Caco-2 (cell line): ENCODE data around the gene PEX5L. TPM values are rescaled to one million over a fixed set of nuclear protein-coding genes. Genes with fewer than 3 reads are reported as not detected.

Experiments used
- BruUV-seq: library from RNA; stranded (reverse); fragments of 400-500 nt; replicated peaks from 2 replicates; lab custom pipeline; 2021; lab: Mats Ljungman, UMichigan
- CTCF ChIA-PET: fragments of 300-600 bp; sonication (Branson Sonifier 250); formaldehyde crosslinking; loops from one replicate; lab custom pipeline; 2022; ENCODE audit warnings: antibody characterized with exemption; lab: Charles Lee
- POLR2A ChIA-PET: fragments of 300-600 bp; sonication (Branson Sonifier 250); formaldehyde crosslinking; loops from one replicate; lab custom pipeline; 2022; ENCODE audit warnings: antibody characterized with exemption; lab: Charles Lee
- DNase-seq, 2 experiments: peaks; one replicate each; pipeline versions ENCODE4 v3.0.0 to v3.0.0-alpha.2; 2020 to 2022
- H3K27me3 ChIP-seq: replicated peaks from 2 replicates; pipeline ENCODE4 v1.6.0; 2011; ENCODE audit warnings: low read length; ENCODE audit not compliant: control insufficient read depth, insufficient read depth
- H3K36me3 ChIP-seq: 2 replicates; pipeline ENCODE4 v1.5.1; 2011; ENCODE audit warnings: low read length; ENCODE audit not compliant: control insufficient read depth, insufficient read depth
- H3K4me1 ChIP-seq: fragments of 250-450 bp; sonication (Bioruptor Pico); 2 replicates; pipeline ENCODE4 v1.5.1; 2020; ENCODE audit warnings: mild to moderate bottlenecking
- H3K4me3 ChIP-seq: 2 replicates; pipeline ENCODE4 v1.5.1; 2011; ENCODE audit warnings: low read depth, mild to moderate bottlenecking, control low read depth, low read length
- H3K9me3 ChIP-seq: fragments of 250-450 bp; sonication (Bioruptor Pico); 2 replicates; pipeline ENCODE4 v1.5.1; 2020; ENCODE audit warnings: mild to moderate bottlenecking, moderate library complexity
- H3K27ac Mint-ChIP-seq: one replicate; pipeline ENCODE4 v1.8.0; 2022; ENCODE audit warnings: mixed read lengths; ENCODE audit not compliant: unreplicated experiment
- H3K27me3 Mint-ChIP-seq: one replicate; pipeline ENCODE4 v1.8.0; 2022; ENCODE audit warnings: mixed read lengths; ENCODE audit not compliant: insufficient read depth, unreplicated experiment
- H3K36me3 Mint-ChIP-seq: one replicate; pipeline ENCODE4 v1.8.0; 2022; ENCODE audit warnings: mild to moderate bottlenecking, mixed read lengths; ENCODE audit not compliant: insufficient read depth, unreplicated experiment
- H3K4me1 Mint-ChIP-seq: one replicate; pipeline ENCODE4 v1.8.0; 2022; ENCODE audit warnings: low read depth, mixed read lengths; ENCODE audit not compliant: unreplicated experiment
- H3K4me3 Mint-ChIP-seq: one replicate; pipeline ENCODE4 v1.8.0; 2022; ENCODE audit warnings: mild to moderate bottlenecking, moderate library complexity, mixed read lengths; ENCODE audit not compliant: unreplicated experiment
- H3K9me3 Mint-ChIP-seq: one replicate; pipeline ENCODE4 v1.8.0; 2022; ENCODE audit warnings: mixed read lengths; ENCODE audit not compliant: unreplicated experiment
- CTCF ChIP-seq, 2 experiments: fragments of 200-600 bp in 1 of 2; IDR thresholded peaks; 1 replicate in 1 of 2; 2 replicates in 1 of 2; pipeline versions ENCODE4 v1.5.1 to v1.8.0; 2011 to 2022; ENCODE audit warnings: antibody characterized with exemption in 1 of 2, control low read depth in 1 of 2, inconsistent platforms in 1 of 2, low read depth in 1 of 2, low read length in 1 of 2, mild to moderate bottlenecking in 1 of 2, moderate library complexity in 1 of 2; ENCODE audit not compliant: insufficient read depth in 1 of 2, severe bottlenecking in 1 of 2, unreplicated experiment in 1 of 2
- intact Hi-C: fragments of 100-400 bp; cut with micrococcal nuclease; formaldehyde crosslinking; loops from one replicate; pipeline ENCODE4 v1.10.0; 2022; ENCODE audit not compliant: unreplicated experiment
- total RNA-seq: library from RNA; stranded (reverse); gene quantifications from 2 replicates; pipeline ENCODE4 v1.2.3, GENCODE V29; 2022

PEX5L gene
- total RNA-seq, 1 experiment from 2014 or later, result not detected

DNA sequence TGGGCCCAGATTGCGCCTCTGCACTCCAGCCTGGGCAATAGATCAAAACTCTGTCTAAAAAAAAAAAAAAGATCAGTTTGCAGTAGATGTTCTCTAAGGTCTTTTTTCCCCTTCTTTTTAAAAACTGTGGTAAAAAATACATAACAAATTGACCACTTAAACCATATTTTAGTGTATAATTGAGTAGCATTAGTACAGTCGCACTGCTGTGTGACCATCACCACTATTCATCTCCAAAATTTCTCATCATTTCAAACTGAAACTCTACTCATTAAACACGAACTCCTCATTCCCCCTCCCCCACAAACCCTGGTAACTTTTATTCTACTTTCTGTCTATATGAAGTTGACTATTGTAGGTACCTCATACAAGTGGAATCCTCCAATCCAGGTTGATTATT lies 160.3 kb downstream of the PEX5L start:
- H3K27me3 Mint-ChIP-seq, result peaks cover 17% of the 10 kb centered on the region
- no peak overlapping the region for H3K27ac Mint-ChIP-seq
- TF ChIP-seq CTCF (IDR thresholded peaks at IDR 0.05; ENCODE audit: insufficient read depth in 1 of 2, low read depth in 1 of 2, low read length in 1 of 2, severe bottlenecking in 1 of 2, unreplicated experiment in 1 of 2), result no peak
- Histone ChIP-seq H3K4me1 (no peaks in the 10 kb centered on the region), H3K27me3 (no peaks in the 10 kb centered on the region; the same call in 1 of the 2 replicates), H3K9me3 (no peaks in the 10 kb centered on the region), H3K4me3 (no peak overlapping the region), H3K36me3 (no peaks in the 10 kb centered on the region)
- POLR2A ChIA-PET, result no interaction called here
- H3K36me3 Mint-ChIP-seq, result no peaks in the 10 kb centered on the region
- intact Hi-C loops, result no loop called here
- CTCF ChIA-PET, result no interaction called here
- no peak for DNase-seq
- no peaks in the 10 kb centered on the region for H3K9me3 Mint-ChIP-seq
- no peaks in the 10 kb centered on the region for H3K4me1 Mint-ChIP-seq
- no peak overlapping the region for H3K4me3 Mint-ChIP-seq
- no TSS peak for BruUV-seq

DNA sequence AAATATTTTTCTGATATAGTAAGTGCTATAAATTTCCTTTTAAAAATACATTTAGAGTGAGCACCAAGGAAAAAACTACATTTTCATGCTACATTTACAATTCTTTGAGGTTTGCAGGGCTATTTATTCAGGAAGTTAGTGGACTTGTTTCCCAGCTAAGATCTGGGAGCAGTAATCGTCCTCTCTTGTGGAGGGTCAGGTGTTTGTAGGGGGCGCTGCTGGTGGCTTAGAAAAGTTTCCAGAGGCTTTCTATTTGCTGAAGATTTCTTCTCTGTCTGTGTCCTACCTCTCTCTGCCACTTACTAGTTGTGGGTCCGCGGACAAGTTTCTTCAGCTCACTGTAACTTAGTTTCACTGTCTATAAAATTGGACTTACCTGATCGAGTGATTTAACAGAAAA lies 163.9 kb downstream of the PEX5L start:
- intact Hi-C loops, result no loop called here
- Mint-ChIP-seq H3K27me3 (peaks cover 7% of the 10 kb centered on the region), H3K4me3 (no peak overlapping the region), H3K36me3 (no peaks in the 10 kb centered on the region), H3K4me1 (no peaks in the 10 kb centered on the region), H3K9me3 (no peaks in the 10 kb centered on the region), H3K27ac (no peak overlapping the region)
- ChIA-PET POLR2A (no interaction called here), CTCF (interaction anchor here (0.6 kb wide), 1 partner anchor 34 kb away, joined by 3 read pairs; no protein-coding TSS in a partner anchor)
- Histone ChIP-seq H3K9me3 (no peaks in the 10 kb centered on the region), H3K4me1 (no peaks in the 10 kb centered on the region), H3K36me3 (no peaks in the 10 kb centered on the region), H3K27me3 (no peaks in the 10 kb centered on the region), H3K4me3 (no peak overlapping the region)
- no TSS peak for BruUV-seq
- DNase-seq, result no peak
- TF ChIP-seq CTCF (IDR thresholded peaks at IDR 0.05; ENCODE audit: insufficient read depth in 1 of 2, low read depth in 1 of 2, low read length in 1 of 2, severe bottlenecking in 1 of 2, unreplicated experiment in 1 of 2), result no peak

GRCh38 chr3:179871782-179872181 lies 165.0 kb downstream of the PEX5L start:
- Mint-ChIP-seq H3K4me1 (no peaks in the 10 kb centered on the region), H3K36me3 (no peaks in the 10 kb centered on the region), H3K27me3 (peaks cover 13% of the 10 kb centered on the region), H3K4me3 (no peak overlapping the region), H3K9me3 (no peaks in the 10 kb centered on the region), H3K27ac (no peak overlapping the region)
- POLR2A ChIA-PET, result no interaction called here
- no peaks in the 10 kb centered on the region for H3K9me3 ChIP-seq
- TF ChIP-seq CTCF (IDR thresholded peaks at IDR 0.05; ENCODE audit: insufficient read depth in 1 of 2, low read depth in 1 of 2, low read length in 1 of 2, severe bottlenecking in 1 of 2, unreplicated experiment in 1 of 2), result no peak
- BruUV-seq, result no TSS peak
- H3K36me3 ChIP-seq, result no peaks in the 10 kb centered on the region
- DNase-seq, result no peak
- intact Hi-C loops, result no loop called here
- no peaks in the 10 kb centered on the region for H3K27me3 ChIP-seq
- no peaks in the 10 kb centered on the region for H3K4me1 ChIP-seq
- CTCF ChIA-PET, result no interaction called here
- H3K4me3 ChIP-seq, result no peak overlapping the region
